Measurements from ENCODE around the gene SEMA3E. TPM values are rescaled to one million over a fixed set of nuclear protein-coding genes. Genes with fewer than 3 reads are reported as not detected.

The SEMA3E gene
- total RNA-seq, 2 experiments from 2014 or later = not detected

DNA sequence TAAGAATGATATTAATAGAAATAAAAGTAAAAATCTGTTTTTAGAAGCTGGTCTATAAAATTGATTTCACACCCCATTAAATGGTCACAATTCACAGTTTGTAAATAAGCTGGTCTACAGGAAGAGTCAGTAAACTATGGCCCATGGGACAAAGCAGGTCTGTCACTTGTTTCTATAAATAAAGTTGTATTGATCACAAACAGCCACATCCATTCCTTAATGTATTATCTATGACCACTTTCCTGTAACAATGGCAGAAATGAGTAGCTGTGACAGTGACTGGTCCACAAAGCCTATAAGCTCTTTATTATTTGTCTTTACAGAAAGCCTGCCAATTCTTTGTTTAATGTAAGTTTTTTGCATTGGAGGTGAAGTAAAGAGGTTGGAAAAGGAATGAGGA, 114.5 kb downstream of the SEMA3E start:
- CTCF ChIA-PET = interaction anchor here (1.0 kb wide), 1 partner anchor 109 kb away, joined by 3 read pairs; no protein-coding TSS in a partner anchor
- no peak for DNase-seq
- Mint-ChIP-seq H3K4me3 (no peak overlapping the region), H3K36me3 (ENCODE audit: low read depth) (no peaks in the 10 kb centered on the region), H3K27ac (no peak overlapping the region), H3K4me1 (ENCODE audit: low read depth) (no peaks in the 10 kb centered on the region), H3K9me3 (no peaks in the 10 kb centered on the region), H3K27me3 (ENCODE audit: low read depth) (no peaks in the 10 kb centered on the region)
- intact Hi-C loops (cut with micrococcal nuclease) = no loop called here

DNA sequence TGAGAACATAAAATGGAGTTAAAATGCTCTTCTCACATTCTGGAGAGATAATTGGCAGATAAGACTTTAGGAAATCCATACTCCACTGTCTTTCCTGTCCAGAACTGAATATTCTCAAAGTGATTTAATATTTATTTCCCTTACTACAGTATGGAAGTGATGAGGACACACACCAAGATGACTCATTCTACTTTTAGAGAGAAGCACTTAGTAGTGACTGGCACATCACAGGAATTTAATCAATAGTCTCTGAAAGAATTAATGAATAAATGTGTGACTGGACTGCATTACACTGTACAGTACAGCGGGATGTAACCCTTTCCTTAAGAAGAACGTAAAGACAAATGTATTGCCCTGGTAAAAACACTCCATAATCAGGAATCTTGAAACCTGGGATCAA, 116.7 kb downstream of the SEMA3E start:
- H3K9me3 Mint-ChIP-seq = no peaks in the 10 kb centered on the region
- CTCF ChIA-PET = no interaction called here
- no peak for DNase-seq
- no peaks in the 10 kb centered on the region for H3K27me3 Mint-ChIP-seq (ENCODE audit: low read depth)
- no peaks in the 10 kb centered on the region for H3K36me3 Mint-ChIP-seq (ENCODE audit: low read depth)
- no peak overlapping the region for H3K27ac Mint-ChIP-seq
- no peak overlapping the region for H3K4me3 Mint-ChIP-seq
- intact Hi-C loops (cut with micrococcal nuclease) = no loop called here
- H3K4me1 Mint-ChIP-seq (ENCODE audit: low read depth) = no peaks in the 10 kb centered on the region

DNA sequence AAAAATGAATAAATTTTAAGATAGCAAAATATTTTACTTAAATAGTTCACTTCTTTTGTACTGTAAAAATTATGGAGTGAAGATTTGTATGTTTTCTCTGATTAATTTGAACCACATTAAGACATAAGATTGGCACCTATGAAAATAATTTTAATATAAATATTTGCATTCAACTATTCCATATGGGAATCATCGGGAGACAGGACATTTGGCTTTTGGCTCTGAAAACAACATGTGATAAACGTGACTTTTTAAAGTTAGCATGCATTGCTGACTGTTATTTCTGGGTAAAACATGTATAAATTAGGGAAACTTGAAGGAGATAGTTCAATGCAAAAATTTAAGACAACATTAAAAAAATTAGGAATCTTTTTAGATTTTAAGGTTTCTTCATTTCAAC, 117.2 kb downstream of the SEMA3E start:
- Mint-ChIP-seq H3K27me3 (ENCODE audit: low read depth) (no peaks in the 10 kb centered on the region), H3K36me3 (ENCODE audit: low read depth) (no peaks in the 10 kb centered on the region), H3K4me3 (no peak overlapping the region), H3K27ac (no peak overlapping the region), H3K9me3 (no peaks in the 10 kb centered on the region), H3K4me1 (ENCODE audit: low read depth) (no peaks in the 10 kb centered on the region)
- intact Hi-C loops (cut with micrococcal nuclease) = no loop called here
- CTCF ChIA-PET = no interaction called here
- no peak for DNase-seq

DNA sequence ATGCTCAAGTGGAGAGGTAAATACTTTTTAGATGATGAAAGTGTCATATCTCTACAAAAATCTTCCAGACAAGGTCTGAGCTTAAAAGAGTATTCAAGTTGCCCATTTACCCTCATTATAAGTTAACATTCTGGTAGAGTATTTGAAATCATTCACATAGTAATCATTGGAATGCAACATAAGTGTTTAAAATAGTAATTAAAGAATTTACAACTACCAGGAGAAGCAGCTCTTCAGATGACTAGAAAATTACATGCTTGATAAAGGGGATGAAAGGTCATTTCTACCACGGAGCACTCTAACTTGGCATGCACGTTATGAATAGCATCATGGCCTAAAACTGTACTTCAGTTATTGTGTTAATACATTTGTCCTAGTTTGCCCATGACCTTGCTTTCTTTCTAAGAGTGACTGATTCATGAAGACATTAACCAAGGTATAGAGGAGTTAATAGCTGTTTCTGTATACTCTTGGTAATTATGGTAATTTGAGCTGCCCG, 120.0 kb downstream of the SEMA3E start:
- Mint-ChIP-seq H3K9me3 (no peaks in the 10 kb centered on the region), H3K27ac (no peak overlapping the region), H3K36me3 (ENCODE audit: low read depth) (no peaks in the 10 kb centered on the region), H3K4me1 (ENCODE audit: low read depth) (no peaks in the 10 kb centered on the region), H3K4me3 (no peak overlapping the region), H3K27me3 (ENCODE audit: low read depth) (no peaks in the 10 kb centered on the region)
- CTCF ChIA-PET = interaction anchor here (0.6 kb wide), 1 partner anchor 49 kb away, joined by 3 read pairs; no protein-coding TSS in a partner anchor
- DNase-seq = no peak
- intact Hi-C loops (cut with micrococcal nuclease) = no loop called here

DNA sequence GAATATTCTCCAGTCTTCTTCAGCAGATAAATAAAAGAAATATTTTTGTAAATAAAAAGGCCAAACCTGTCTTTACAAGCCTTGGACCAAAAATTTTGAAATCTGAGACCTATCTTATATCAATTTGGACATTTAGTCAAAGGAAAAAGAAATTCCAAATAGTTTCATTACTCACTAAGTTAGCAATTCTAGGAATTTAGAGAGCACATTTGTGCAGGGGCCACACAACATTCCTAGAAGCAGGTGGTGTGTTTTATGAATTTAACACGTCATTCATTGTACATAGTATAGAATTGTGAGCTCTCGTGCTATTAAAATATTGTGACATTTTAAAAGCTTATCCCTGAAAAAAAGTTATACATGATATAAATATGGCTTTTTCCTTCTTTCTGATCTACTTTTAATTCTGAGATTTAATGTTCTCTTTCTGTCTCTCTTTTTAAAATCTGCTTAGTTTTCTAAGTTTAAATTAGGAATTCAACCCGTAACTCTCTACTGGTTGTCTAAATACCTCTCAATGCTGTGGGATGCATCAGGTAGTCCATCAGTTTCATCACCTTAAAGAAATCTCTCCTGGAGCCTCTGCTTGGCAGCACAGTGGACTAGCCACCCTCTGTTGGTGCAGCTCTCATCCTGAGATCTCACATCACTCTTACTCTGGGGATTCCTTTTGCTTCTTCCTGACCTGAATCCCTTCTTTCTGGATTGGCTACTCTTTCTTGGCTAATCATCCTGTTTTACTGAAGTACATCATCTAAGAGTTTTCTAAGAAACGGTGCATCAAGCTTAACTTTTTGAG, 124.5 kb downstream of the SEMA3E start:
- Mint-ChIP-seq H3K27me3 (ENCODE audit: low read depth) (no peaks in the 10 kb centered on the region), H3K9me3 (no peaks in the 10 kb centered on the region), H3K27ac (no peak overlapping the region), H3K4me3 (no peak overlapping the region), H3K4me1 (ENCODE audit: low read depth) (no peaks in the 10 kb centered on the region), H3K36me3 (ENCODE audit: low read depth) (no peaks in the 10 kb centered on the region)
- intact Hi-C loops (cut with micrococcal nuclease) = no loop called here
- DNase-seq = no peak
- CTCF ChIA-PET = no interaction called here

DNA sequence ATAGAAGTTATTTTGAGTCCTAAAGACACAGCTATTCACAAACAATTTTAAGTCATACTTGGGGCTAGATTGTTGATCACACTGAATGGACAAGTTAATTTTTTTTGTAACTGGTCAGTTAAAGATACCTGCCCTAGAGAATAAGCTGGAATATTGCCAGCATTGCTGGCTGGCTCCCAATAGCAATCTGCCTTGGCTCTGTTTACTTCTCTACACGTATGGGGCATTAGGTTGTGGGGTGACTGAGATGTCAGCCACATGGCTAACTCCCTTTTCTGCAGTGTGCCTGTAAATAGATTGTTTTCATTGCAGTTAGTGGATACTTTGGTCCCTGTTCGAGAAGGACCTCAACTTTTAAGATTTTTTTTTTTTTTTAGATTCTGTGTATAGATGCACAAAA, 128.2 kb downstream of the SEMA3E start:
- Mint-ChIP-seq H3K9me3 (no peaks in the 10 kb centered on the region), H3K36me3 (ENCODE audit: low read depth) (no peaks in the 10 kb centered on the region), H3K4me3 (no peak overlapping the region), H3K4me1 (ENCODE audit: low read depth) (no peaks in the 10 kb centered on the region), H3K27me3 (ENCODE audit: low read depth) (no peaks in the 10 kb centered on the region), H3K27ac (no peak overlapping the region)
- DNase-seq = no peak
- intact Hi-C loops (cut with micrococcal nuclease) = no loop called here
- CTCF ChIA-PET = interaction anchor here (1.1 kb wide), 1 partner anchor 427 kb away, joined by 3 read pairs; no protein-coding TSS in a partner anchor

DNA sequence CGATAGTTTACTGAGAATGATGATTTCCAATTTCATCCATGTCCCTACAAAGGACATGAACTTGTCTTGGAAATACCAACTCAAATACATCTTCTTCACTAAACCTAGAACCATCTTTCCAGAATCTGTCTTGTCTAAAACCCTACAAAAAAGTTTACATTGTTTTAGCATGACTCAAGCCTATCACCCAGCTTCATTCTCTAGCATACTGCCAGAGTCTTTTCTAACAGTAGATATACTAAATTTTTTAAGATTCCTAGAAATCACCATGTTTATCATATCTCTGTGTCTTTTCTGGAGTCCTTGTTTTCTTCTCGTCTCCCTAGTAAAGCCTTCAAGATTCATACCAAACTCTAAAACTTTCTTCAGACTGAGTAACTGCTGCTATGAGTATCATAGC, 129.7 kb downstream of the SEMA3E start:
- H3K9me3 Mint-ChIP-seq = no peaks in the 10 kb centered on the region
- CTCF ChIA-PET = no interaction called here

DNA sequence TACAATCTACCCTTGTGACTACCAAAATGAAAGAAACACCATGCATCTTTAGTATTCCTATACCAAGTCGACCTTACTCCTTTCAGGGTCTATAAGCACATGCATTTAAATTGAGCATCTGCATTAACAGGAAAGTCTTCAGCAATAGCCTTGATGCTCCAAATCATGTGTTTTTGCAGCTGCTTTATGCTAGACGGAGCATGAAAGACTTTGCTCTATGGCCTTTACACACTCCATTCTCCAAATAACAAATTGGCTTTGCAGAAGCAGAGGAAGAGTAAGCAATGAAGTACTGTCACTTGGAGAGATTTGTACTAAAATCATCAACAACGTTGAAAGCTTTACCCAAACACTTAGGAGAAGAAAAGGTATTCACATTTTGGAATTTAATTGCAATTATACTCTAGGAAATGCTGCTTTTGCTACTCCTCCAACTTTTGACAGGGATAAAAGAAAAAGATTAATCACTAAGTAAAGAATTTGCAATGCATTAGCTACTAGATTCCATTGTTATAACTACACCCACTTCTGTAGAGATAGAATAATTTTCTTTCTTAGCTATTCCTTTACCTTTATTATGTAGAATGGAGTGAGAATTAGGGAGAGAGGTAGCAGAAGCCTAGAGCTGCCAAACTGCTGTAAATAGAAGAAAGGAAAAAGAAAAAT, 131.8 kb downstream of the SEMA3E start:
- CTCF ChIA-PET = no interaction called here
- Mint-ChIP-seq H3K4me1 (ENCODE audit: low read depth) (no peaks in the 10 kb centered on the region), H3K9me3 (no peaks in the 10 kb centered on the region), H3K27ac (no peak overlapping the region), H3K4me3 (no peak overlapping the region), H3K27me3 (ENCODE audit: low read depth) (no peaks in the 10 kb centered on the region), H3K36me3 (ENCODE audit: low read depth) (no peaks in the 10 kb centered on the region)
- no peak for DNase-seq
- intact Hi-C loops (cut with micrococcal nuclease) = no loop called here

More for the DNA sequence above, 129.7 kb downstream of the SEMA3E start:
- Mint-ChIP-seq H3K36me3 (ENCODE audit: low read depth) (no peaks in the 10 kb centered on the region), H3K27me3 (ENCODE audit: low read depth) (no peaks in the 10 kb centered on the region), H3K27ac (no peak overlapping the region), H3K4me3 (no peak overlapping the region), H3K4me1 (ENCODE audit: low read depth) (no peaks in the 10 kb centered on the region)
- no peak for DNase-seq
- intact Hi-C loops (cut with micrococcal nuclease) = no loop called here

DNA sequence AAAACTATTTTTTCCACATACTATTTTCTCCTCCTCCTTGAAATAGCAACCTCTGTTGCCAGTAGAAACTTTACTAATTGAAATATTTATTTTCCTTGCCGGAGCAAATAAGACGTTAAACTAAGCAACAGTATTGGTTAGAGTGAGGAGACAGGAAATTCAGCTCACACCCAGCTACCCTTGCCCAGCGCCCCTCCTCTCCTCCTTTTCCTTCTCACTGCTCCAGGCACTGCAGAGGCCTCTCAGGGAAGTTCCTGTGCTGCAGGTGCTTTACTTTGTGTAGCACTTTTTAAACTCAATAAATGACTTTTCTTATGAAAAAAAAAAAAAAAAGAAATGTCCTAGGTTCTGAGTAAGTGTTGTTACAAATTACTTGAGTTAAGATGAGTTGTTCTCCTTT, 134.0 kb downstream of the SEMA3E start:
- H3K27ac Mint-ChIP-seq = no peak overlapping the region
- no peaks in the 10 kb centered on the region for H3K4me1 Mint-ChIP-seq (ENCODE audit: low read depth)
- CTCF ChIA-PET = no interaction called here
- DNase-seq = no peak
- intact Hi-C loops (cut with micrococcal nuclease) = no loop called here
- peaks cover 2% of the 10 kb centered on the region for H3K9me3 Mint-ChIP-seq
- H3K36me3 Mint-ChIP-seq (ENCODE audit: low read depth) = no peaks in the 10 kb centered on the region
- no peak overlapping the region for H3K4me3 Mint-ChIP-seq
- H3K27me3 Mint-ChIP-seq (ENCODE audit: low read depth) = no peaks in the 10 kb centered on the region

DNA sequence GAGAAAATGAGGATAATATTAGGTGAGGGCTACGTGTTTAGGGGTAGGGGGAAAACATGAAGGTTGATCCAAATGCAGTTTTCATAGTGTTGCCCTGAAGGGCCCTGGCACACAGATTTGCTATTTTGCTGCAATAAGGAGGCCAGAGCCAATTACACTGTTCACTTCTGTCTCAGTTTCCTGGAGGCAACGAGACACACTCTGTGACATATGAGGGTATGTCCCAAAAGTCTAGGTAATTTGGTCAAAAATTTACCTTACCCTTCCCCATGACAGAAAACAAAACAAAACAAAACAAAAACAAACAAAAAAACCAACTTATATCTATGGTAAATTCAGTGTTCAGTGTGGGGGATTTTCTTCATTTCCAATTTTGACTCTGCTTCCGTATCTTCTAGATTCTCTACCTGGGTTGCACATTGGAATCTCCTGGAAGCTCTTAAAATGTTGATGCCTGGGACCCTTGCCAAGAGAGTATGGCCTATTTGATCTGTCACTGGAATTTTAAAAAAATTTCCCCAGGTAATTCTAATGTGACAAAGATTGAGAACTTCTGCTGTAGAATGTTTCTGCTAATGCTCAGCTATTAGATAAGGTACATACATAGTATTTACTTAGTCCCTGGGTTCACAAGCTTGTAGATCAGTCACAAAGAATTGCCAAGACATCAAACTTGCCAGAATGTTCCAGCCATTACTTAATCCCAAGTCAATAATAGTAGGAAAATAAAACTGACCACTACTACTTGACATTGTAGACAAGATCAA, 139.5 kb downstream of the SEMA3E start:
- DNase-seq = no peak
- intact Hi-C loops (cut with micrococcal nuclease) = no loop called here
- CTCF ChIA-PET = no interaction called here

DNA sequence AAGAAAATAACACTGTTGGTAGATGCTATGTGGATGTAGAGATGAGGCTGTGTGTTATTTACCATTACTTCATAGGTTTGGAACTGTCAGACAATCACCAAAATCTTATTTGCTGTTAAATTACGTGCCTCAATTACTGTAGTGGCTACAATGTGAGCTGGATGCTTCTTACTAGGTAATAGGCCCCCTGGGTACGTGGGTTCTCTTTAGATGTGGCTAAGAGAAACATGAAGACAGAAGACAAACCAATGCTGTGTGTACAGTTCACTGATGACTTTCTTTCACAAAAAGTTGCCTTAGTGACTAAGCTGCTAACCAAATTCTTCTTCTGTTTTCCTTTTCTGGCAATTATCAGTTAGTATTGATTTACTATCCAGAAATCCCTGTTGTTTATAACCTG, 144.6 kb downstream of the SEMA3E start:
- CTCF ChIA-PET = no interaction called here
- no peaks in the 10 kb centered on the region for H3K27me3 Mint-ChIP-seq (ENCODE audit: low read depth)
- intact Hi-C loops (cut with micrococcal nuclease) = no loop called here
- no peaks in the 10 kb centered on the region for H3K36me3 Mint-ChIP-seq (ENCODE audit: low read depth)
- no peak overlapping the region for H3K27ac Mint-ChIP-seq
- H3K9me3 Mint-ChIP-seq = no peaks in the 10 kb centered on the region
- no peak overlapping the region for H3K4me3 Mint-ChIP-seq
- no peaks in the 10 kb centered on the region for H3K4me1 Mint-ChIP-seq (ENCODE audit: low read depth)
- no peak for DNase-seq

More for the DNA sequence above, 139.5 kb downstream of the SEMA3E start:
- Mint-ChIP-seq H3K36me3 (ENCODE audit: low read depth) (no peaks in the 10 kb centered on the region), H3K27me3 (ENCODE audit: low read depth) (no peaks in the 10 kb centered on the region), H3K27ac (no peak overlapping the region), H3K4me1 (ENCODE audit: low read depth) (no peaks in the 10 kb centered on the region), H3K9me3 (peaks cover 2% of the 10 kb centered on the region), H3K4me3 (no peak overlapping the region)

DNA sequence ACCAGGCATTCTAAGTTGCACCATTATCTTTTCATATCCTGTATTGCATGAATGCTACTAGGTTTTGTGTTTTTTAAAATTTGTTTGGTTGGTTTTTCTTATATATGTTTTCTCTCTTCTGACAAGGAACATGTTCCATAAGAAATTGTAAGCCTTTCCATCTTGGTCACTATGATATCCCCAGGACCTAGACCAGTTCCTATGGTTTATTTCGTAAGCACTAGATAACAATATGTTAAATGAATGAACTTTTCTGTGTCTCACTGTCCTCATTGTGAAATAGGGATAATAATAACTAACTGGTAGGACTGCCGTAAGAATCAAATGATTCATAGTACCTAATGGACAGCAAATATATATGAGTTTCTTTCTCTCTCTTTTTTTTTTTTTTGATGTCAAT, 146.3 kb downstream of the SEMA3E start:
- no peak overlapping the region for H3K27ac Mint-ChIP-seq
- H3K9me3 Mint-ChIP-seq = no peaks in the 10 kb centered on the region
- CTCF ChIA-PET = no interaction called here
- no peaks in the 10 kb centered on the region for H3K36me3 Mint-ChIP-seq (ENCODE audit: low read depth)
- no peaks in the 10 kb centered on the region for H3K27me3 Mint-ChIP-seq (ENCODE audit: low read depth)
- DNase-seq = no peak
- H3K4me3 Mint-ChIP-seq = no peak overlapping the region
- H3K4me1 Mint-ChIP-seq (ENCODE audit: low read depth) = no peaks in the 10 kb centered on the region
- intact Hi-C loops (cut with micrococcal nuclease) = no loop called here

Data from activated naive CD4-positive, alpha-beta T cell treated with anti-CD3 and anti-CD28 coated beads for 36 hours (primary cell).